GM12878 (cell line): ENCODE data around the gene CLEC16A.

ENCODE experiments used
- CHD2 ChIP-seq: IDR thresholded peaks from 2 replicates; pipeline ENCODE4 v1.6.1; 2011; ENCODE audit warnings: low read depth, low read length, improper control_type of control experiment, borderline replicate concordance
- POLR2AphosphoS5 ChIP-seq: IDR thresholded peaks from 2 replicates; pipeline ENCODE4 v1.6.1; 2011; ENCODE audit warnings: mild to moderate bottlenecking, low read length, inconsistent platforms
- ZNF384 ChIP-seq: IDR thresholded peaks from 2 replicates; pipeline ENCODE4 v1.6.1; 2012; ENCODE audit warnings: low read depth, mild to moderate bottlenecking, low read length, improper control_type of control experiment, borderline replicate concordance
- TF ChIP-seq, protein P1 (sequence below): IDR thresholded peaks from 2 replicates; pipeline ENCODE4 v1.6.1; 2012; ENCODE audit warnings: low read depth, low read length, improper control_type of control experiment
- TF ChIP-seq, protein P2 (sequence below), 3 experiments: IDR thresholded peaks in 2 of 3; conservative IDR thresholded peaks in 1 of 3; 2 replicates each; pipeline ENCODE4 v1.5.1; 2011; ENCODE audit warnings: low read depth in 3 of 3, low read length in 3 of 3, mild to moderate bottlenecking in 3 of 3, control low read depth in 2 of 3, moderate library complexity in 2 of 3, inconsistent platforms in 1 of 3, mixed read lengths in 1 of 3; ENCODE audit not compliant: control insufficient read depth in 2 of 3, insufficient read depth in 1 of 3; ENCODE audit errors: extremely low read depth in 1 of 3
- TF ChIP-seq, protein P3 (sequence below): fragments of 450-650 bp; formaldehyde crosslinking; IDR thresholded peaks from 2 replicates; pipeline ENCODE4 v1.5.0; 2022; ENCODE audit warnings: mild to moderate bottlenecking, missing genetic modification characterization

DNA sequence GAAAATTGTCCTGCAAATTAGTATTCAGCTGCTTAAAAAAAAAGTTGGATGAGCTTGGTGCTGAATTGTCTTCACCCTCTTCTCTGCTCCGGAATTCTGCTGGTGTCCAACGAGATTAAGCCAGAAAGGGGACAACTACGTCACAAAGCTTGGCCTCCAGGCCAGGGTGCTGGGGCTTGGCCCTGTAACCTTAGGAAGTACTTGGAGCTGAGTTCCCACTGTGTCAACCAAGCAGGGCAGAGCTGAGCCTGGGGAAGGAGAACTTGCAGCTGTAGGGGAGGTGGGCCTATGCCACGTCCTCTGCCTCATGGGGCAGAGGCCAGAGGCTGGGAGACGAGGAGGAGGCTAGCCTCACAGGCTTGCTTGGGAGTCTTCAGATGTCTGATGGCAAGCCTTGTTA is 71.2 kb downstream of the CLEC16A start:
- no peak for TF ChIP-seq ZNF384
- no peak for TF ChIP-seq CHD2
- TF ChIP-seq POLR2AphosphoS5, result no peak
- TF ChIP-seq, protein P1, sequence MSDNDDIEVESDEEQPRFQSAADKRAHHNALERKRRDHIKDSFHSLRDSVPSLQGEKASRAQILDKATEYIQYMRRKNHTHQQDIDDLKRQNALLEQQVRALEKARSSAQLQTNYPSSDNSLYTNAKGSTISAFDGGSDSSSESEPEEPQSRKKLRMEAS, result no peak
- TF ChIP-seq, protein P2, sequence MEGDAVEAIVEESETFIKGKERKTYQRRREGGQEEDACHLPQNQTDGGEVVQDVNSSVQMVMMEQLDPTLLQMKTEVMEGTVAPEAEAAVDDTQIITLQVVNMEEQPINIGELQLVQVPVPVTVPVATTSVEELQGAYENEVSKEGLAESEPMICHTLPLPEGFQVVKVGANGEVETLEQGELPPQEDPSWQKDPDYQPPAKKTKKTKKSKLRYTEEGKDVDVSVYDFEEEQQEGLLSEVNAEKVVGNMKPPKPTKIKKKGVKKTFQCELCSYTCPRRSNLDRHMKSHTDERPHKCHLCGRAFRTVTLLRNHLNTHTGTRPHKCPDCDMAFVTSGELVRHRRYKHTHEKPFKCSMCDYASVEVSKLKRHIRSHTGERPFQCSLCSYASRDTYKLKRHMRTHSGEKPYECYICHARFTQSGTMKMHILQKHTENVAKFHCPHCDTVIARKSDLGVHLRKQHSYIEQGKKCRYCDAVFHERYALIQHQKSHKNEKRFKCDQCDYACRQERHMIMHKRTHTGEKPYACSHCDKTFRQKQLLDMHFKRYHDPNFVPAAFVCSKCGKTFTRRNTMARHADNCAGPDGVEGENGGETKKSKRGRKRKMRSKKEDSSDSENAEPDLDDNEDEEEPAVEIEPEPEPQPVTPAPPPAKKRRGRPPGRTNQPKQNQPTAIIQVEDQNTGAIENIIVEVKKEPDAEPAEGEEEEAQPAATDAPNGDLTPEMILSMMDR (IDR thresholded peaks at IDR 0.05 in 2 of 3, conservative IDR thresholded peaks at IDR 0.05 in 1 of 3; ENCODE audit: control insufficient read depth in 2 of 3, extremely low read depth in 1 of 3, insufficient read depth in 1 of 3, low read depth in 3 of 3, low read length in 3 of 3), result no peak
- TF ChIP-seq, protein P3, sequence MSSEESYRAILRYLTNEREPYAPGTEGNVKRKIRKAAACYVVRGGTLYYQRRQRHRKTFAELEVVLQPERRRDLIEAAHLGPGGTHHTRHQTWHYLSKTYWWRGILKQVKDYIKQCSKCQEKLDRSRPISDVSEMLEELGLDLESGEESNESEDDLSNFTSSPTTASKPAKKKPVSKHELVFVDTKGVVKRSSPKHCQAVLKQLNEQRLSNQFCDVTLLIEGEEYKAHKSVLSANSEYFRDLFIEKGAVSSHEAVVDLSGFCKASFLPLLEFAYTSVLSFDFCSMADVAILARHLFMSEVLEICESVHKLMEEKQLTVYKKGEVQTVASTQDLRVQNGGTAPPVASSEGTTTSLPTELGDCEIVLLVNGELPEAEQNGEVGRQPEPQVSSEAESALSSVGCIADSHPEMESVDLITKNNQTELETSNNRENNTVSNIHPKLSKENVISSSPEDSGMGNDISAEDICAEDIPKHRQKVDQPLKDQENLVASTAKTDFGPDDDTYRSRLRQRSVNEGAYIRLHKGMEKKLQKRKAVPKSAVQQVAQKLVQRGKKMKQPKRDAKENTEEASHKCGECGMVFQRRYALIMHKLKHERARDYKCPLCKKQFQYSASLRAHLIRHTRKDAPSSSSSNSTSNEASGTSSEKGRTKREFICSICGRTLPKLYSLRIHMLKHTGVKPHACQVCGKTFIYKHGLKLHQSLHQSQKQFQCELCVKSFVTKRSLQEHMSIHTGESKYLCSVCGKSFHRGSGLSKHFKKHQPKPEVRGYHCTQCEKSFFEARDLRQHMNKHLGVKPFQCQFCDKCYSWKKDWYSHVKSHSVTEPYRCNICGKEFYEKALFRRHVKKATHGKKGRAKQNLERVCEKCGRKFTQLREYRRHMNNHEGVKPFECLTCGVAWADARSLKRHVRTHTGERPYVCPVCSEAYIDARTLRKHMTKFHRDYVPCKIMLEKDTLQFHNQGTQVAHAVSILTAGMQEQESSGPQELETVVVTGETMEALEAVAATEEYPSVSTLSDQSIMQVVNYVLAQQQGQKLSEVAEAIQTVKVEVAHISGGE (CRISPR knock-in tag), result no peak
